ENCODE results near the gene TWIST1. TPM values are rescaled to one million over a fixed set of nuclear protein-coding genes. Genes with fewer than 3 reads are reported as not detected.

Gene TWIST1
- total RNA-seq, 1 experiment from 2014 or later = 16.1 TPM

DNA sequence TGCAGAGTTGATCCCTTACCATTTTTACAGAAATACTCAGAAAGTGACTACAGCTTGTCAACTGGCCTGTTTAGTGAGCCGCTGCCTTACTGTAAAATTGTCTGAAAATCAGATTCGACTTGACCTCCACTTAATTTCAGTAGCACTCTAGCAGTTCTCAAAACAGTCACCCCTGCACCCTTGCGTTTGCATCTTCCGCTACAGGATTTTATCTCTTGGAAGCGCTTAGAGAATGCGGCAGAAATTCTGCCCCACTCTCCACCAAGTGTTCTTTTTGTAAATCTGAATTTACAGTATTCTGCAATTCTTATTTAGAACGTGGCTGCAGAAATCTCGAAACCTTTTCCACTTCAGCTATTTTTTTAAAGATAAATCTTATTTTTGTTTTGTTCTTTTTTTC, 1.9 kb upstream of the TWIST1 start:
- no TSS peak for BruUV-seq (replicated peaks)
- no peaks in the 10 kb centered on the region for H3K27me3 Mint-ChIP-seq (ENCODE audit: insufficient read depth, unreplicated experiment)
- no peak overlapping the region for H3K4me3 Mint-ChIP-seq (ENCODE audit: unreplicated experiment)
- intact Hi-C loops (cut with micrococcal nuclease) = loop anchor here (10.0 kb wide), 1 partner anchor 365 kb away; no protein-coding TSS in a partner anchor
- TF ChIP-seq, protein P1, sequence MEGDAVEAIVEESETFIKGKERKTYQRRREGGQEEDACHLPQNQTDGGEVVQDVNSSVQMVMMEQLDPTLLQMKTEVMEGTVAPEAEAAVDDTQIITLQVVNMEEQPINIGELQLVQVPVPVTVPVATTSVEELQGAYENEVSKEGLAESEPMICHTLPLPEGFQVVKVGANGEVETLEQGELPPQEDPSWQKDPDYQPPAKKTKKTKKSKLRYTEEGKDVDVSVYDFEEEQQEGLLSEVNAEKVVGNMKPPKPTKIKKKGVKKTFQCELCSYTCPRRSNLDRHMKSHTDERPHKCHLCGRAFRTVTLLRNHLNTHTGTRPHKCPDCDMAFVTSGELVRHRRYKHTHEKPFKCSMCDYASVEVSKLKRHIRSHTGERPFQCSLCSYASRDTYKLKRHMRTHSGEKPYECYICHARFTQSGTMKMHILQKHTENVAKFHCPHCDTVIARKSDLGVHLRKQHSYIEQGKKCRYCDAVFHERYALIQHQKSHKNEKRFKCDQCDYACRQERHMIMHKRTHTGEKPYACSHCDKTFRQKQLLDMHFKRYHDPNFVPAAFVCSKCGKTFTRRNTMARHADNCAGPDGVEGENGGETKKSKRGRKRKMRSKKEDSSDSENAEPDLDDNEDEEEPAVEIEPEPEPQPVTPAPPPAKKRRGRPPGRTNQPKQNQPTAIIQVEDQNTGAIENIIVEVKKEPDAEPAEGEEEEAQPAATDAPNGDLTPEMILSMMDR (IDR thresholded peaks at IDR 0.05; ENCODE audit: unreplicated experiment) = no peak
- ChIA-PET POLR2A (interaction anchor here (0.7 to 1.4 kb wide), 2 partner anchors 501 to 1291 kb away, joined by 3 read pairs; no protein-coding TSS in a partner anchor), CTCF (interaction anchor here (0.6 to 1.9 kb wide), 12 partner anchors 38 to 529 kb away, joined by 3 to 9 read pairs (median 4); no protein-coding TSS in a partner anchor)
- H3K27ac Mint-ChIP-seq (ENCODE audit: low read depth, unreplicated experiment) = no peak overlapping the region
- no peak for DNase-seq (ENCODE audit: unreplicated experiment)
- peaks cover 6% of the 10 kb centered on the region for H3K4me1 Mint-ChIP-seq (ENCODE audit: insufficient read depth, unreplicated experiment)
- H3K9me3 Mint-ChIP-seq (ENCODE audit: unreplicated experiment) = no peaks in the 10 kb centered on the region
- H3K36me3 Mint-ChIP-seq (ENCODE audit: insufficient read depth, unreplicated experiment) = no peaks in the 10 kb centered on the region

DNA sequence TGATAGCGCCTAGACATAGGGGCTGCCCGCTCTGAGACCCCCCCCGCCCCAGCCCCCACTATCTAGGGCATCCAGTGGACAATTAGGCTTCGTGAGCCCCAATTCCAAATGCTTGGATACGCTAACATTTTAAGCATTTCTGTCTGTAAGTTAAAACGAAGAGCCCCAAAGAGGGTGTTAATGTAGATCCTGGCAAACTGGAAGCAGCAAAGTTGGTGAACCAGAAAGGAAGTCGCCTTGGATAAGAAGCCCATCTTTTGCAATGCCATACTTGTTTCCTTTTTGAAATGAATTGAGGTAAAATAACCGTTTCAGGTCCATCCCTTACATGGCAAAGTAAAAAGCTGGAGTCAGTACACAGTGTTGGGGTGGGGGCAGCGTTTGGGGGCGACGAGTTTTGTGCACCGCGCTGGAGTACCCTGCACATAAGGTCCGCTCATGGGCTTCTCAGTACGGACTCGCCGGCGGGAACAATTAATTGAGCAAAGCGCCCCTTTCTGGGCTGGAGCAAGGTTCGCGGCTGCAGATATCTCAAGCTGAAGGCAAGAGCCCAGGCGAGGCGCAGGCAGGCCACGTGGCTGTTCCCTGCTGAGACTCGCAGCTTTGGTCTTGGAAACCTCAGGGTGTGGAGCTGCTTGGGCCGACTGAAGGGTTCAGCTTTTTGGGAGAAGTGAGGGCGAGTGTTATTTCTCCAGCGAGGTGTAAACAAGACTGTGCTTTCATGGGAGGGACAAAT, 1.4 kb upstream of the TWIST1 start:
- BruUV-seq (replicated peaks) = no TSS peak
- intact Hi-C loops (cut with micrococcal nuclease) = loop anchor here (10.0 kb wide), 1 partner anchor 364 kb away; no protein-coding TSS in a partner anchor
- H3K9me3 Mint-ChIP-seq (ENCODE audit: unreplicated experiment) = no peaks in the 10 kb centered on the region
- peaks cover 5% of the 10 kb centered on the region for H3K36me3 Mint-ChIP-seq (ENCODE audit: insufficient read depth, unreplicated experiment)
- CTCF ChIA-PET = interaction anchor here (0.5 to 1.9 kb wide), 12 partner anchors 39 to 560 kb away, joined by 3 to 9 read pairs (median 3); no protein-coding TSS in a partner anchor
- POLR2A ChIA-PET = interaction anchor here (1.4 kb wide), 1 partner anchor 502 kb away, joined by 3 read pairs; no protein-coding TSS in a partner anchor
- H3K4me1 Mint-ChIP-seq (ENCODE audit: insufficient read depth, unreplicated experiment) = peaks cover 10% of the 10 kb centered on the region
- no peaks in the 10 kb centered on the region for H3K27me3 Mint-ChIP-seq (ENCODE audit: insufficient read depth, unreplicated experiment)
- H3K4me3 Mint-ChIP-seq (ENCODE audit: unreplicated experiment) = no peak overlapping the region
- no peak overlapping the region for H3K27ac Mint-ChIP-seq (ENCODE audit: low read depth, unreplicated experiment)
- no peak for DNase-seq (ENCODE audit: unreplicated experiment)
- TF ChIP-seq, protein P1 (IDR thresholded peaks at IDR 0.05; ENCODE audit: unreplicated experiment) = no peak

DNA sequence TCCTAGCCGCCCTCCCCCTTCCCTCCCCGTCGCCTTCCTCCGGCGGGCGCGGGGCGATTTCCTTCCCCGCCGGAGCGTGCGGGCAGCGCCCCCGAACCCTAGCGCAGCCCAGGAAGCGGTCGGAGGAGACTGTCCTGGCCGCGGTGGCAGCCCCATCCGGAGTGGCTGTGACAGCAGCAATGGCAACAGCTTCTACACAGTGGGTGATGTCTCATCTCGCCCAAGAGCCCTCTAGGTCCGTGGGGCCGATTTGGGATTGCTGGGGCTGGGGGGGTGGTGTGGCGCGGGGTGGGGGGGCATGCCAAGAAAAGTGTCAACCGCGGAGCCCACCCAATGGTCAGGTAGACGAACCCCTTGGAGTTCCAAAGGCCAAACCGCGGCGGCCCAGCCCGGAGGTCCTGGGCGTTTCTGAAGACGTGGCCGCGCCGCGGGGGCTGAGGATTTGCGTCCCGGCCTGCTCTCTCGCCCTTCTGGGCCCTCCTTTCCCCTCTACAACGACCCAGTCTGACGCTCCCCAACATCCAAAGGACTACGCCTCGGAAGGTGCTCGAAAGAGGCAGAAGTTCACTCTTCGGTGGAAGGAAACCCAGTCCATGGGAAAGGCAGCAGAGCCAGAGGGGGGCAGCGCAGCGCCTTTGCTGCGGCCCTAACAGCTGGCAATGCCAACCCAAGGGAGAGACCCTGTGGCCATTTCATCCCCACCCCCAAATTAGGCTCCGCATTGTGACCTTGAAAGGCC, 603 bp upstream of the TWIST1 start:
- H3K4me1 Mint-ChIP-seq (ENCODE audit: insufficient read depth, unreplicated experiment) = peaks cover 12% of the 10 kb centered on the region
- no peaks in the 10 kb centered on the region for H3K9me3 Mint-ChIP-seq (ENCODE audit: unreplicated experiment)
- peak; percentile 7 for DNase-seq (ENCODE audit: unreplicated experiment)
- peak overlapping the region; percentile 97 for H3K4me3 Mint-ChIP-seq (ENCODE audit: unreplicated experiment)
- intact Hi-C loops (cut with micrococcal nuclease) = loop anchor here (1.0 to 10.0 kb wide), 5 partner anchors 251 to 765 kb away; no protein-coding TSS in a partner anchor
- TF ChIP-seq, protein P1 (IDR thresholded peaks at IDR 0.05; ENCODE audit: unreplicated experiment) = no peak
- BruUV-seq (replicated peaks) = no TSS peak
- H3K27me3 Mint-ChIP-seq (ENCODE audit: insufficient read depth, unreplicated experiment) = no peaks in the 10 kb centered on the region
- ChIA-PET CTCF (interaction anchor here (0.5 to 1.3 kb wide), 7 partner anchors 124 to 561 kb away, joined by 3 to 5 read pairs (median 3); no protein-coding TSS in a partner anchor), POLR2A (interaction anchor here (0.7 to 4.6 kb wide), 6 partner anchors 40 to 526 kb away, joined by 3 to 49 read pairs (median 6); no protein-coding TSS in a partner anchor)
- no peak overlapping the region for H3K27ac Mint-ChIP-seq (ENCODE audit: low read depth, unreplicated experiment)
- peaks cover 9% of the 10 kb centered on the region for H3K36me3 Mint-ChIP-seq (ENCODE audit: insufficient read depth, unreplicated experiment)

All from MCF 10A (cell line).